Amygdala (tissue), 56 donors: Measurements from ENCODE around the gene FKBP10.
A peak's percentile ranks its signal among the peaks of the same experiment; 100 is the strongest.
"Not testable (repeated sequence)": the region's sequence is repeated elsewhere in the genome, so short reads cannot be mapped to it uniquely, and the experiment has no call there.

Experiments used
- DNase-seq, 56 donors: peaks; one replicate each; lab custom pipeline; 2025; lab: John Stamatoyannopoulos, UW

The FKBP10 gene

DNA sequence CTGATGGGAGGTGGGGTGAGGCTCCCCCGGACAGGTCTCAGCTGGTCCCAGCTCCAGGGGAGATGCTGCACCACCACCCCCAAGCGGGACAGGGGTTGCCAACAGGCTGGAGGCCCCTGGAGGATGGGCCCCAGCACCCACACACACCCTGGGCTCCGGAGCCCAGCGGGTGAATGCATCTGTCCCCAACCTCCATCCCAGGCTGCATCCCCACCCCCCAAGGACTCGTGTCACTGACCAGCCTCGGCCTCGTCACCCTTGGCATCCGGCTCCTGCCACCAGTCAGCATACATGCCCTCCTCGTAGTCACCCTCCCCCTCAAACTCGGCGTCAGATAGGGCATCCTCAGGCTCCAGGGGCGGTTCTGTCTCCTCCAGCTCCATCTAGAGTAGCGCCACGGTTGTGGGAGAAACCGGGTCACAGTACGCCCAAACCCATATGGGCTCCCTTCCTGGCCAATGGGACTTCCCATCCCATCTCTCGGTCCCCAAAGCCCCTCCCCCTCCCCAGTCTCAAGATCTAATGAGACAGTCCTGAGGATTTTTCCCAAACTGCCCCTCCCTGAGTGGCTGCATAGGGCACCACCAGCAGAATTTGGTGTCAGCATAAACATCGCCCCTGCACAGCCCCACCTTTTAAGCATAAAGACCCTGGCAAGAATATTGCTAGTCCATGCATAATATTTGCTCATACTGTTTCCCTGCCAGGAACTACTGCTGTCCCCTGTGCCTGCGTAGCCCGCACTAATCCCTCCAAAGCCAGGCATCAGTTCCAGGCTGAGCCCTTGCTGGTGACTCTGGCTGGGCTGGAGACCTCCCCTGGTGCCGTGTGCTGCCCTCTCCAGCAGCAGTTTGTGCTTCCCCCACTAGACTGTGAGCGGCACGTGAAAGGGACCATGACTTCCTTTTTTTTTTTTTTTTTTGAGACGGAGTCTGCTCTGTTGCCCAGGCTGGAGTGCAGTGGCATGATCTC lies 9.5 kb upstream of the FKBP10 start:
- DNase-seq: peak in 1 of 56 donors; percentile 22

DNA sequence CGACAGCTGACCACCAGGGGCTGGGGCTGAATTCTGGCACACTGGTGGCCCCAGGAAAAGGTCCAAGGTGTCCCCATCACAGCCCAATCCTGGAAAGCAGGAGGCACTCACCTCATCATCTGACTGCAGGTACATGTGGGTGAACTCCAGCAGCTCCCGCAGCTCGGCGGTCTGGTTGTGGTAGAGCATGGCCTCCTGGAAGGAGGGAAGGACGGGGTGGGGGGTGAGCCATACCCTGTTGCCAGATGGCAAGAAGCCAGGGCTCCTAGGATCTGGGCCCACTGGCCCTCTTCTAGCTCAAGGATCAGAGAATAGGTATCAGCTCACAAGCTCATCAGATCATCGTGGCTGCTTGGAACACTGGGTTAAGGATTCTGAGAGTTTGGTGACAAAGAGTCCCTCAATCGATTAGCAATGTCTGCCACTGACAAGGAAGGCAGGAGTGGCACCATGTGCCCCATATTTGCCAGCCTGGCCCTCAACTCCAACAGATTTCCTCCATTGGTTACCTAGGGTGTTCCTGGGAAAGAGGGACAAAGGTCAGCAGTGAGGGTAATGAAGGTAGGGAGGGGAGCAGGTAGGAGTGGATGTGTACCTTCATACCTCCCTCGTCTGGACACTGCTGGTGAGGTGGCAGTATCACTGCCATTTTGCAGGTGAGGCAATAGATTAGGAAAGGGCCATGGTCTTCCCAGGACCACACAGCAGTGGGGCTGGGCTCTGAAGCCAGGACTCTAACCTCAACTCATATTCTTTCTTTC lies 5.9 kb upstream of the FKBP10 start:
- no peak for DNase-seq

DNA sequence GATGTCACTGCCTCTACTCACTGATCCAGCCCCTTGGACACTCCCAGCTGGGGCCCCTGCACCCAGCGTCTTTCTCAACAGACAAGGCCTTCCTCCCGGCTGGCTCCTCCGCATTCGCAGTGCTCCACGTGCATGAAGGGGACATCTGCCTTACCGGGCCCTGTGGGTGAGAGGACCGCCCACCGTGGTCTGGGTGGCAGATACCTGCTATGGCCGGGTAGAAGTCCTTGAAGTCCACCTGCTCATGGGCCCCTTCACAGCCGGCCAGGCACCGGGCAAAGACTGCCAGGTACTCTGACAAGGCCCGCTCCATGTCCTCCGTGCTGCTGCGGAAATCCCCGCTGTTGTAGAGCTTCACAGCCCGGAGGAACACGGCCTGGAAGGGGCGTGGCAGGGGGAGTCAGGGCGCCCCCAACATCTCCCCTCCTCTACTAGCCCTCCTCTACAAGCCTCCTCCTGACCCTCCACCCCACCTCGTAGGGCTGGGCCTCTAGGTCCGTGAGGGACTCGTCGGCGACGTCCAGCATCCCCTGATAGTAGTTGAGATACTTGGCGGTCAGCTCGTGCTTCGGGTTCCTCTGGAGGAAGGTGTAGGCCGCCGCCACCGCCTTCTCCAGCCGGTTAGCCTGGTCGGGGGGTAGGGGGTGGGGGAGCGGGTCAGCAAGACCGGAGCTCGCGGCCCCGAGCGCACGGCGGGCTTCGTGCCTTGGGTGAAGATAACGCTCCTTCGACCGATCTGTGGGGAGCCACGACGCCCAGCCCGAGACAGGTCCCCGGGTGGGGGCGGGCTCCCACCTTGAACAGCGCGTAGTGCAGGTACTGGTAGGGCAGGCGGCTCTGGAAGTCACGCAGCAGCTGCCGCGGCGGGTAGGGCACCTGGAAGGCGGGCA lies 1.9 kb upstream of the FKBP10 start:
- DNase-seq: peak in 1 of 56 donors; percentile 53

DNA sequence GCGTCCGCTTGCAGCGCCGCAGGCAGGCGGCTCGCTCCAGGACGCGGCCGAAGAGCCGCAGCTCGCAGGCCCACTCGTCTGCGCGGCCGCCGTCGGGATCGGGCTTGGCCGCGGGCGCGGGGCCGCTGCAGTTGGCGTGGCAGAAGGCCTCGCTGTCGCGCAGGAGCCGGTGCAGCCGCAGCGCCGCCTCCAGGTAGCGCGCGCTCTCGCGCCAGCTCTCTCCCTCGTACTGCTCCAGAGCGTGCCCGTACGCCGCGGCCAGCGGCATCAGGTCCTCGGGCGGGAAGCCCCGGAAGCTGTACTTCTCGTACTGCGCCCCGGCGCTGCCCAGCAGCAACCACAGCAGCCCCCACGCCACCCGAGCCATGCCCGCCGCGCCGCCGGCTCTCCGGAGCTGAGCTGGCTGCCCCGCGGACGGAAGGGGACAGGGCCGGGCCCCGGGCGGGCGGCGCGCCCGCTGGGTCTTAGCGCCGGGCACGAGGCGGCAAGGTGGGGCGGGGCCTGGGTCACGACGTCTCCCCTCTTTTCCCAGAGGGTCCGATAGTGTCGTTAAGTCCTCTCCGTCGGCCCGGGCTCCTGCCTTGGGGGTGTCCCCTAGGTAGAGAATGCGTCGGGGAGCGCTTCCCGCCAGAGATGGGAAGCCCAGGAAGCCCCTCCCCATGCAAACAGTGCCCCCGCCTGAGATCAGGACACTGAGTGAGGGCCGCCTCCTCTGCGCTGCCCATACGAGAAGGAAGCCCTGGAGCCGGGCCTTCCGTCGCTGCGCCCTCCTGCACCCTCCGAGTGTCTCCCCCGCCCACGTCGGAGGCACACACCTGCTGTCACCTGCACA lies 1.0 kb upstream of the FKBP10 start, which contains the start of gene P3H4:
P3H4 (minus strand) TSS at position 401 of the 832 bp plus-strand sequence; CDS start at position 367, 34 bp downstream.
- DNase-seq: peak in 50 of 56 donors; percentile 11 to 79 (median 52)

DNA sequence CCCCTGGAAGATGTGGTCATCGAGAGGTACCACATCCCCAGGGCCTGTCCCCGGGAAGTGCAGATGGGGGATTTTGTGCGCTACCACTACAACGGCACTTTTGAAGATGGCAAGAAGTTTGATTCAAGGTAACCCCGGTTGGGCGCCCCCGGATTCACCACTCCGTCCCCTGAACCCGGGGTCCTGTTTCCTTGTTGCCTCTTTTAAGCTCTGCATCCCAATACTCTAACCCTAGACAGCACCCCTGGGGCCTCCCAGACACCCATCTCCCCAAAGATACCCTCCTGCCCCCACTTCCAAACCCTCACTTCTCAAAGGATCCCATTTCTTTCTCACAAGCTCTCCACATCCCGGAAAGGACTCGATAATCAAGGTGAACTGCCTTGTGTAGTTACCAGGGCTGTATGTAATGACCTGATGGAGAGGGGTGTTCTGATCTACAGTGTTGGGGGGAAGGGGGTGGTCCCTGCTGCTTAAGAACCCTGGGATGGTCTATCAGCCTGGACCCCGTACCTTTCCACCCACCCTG lies 412 bp downstream of the FKBP10 start:
- no peak for DNase-seq

DNA sequence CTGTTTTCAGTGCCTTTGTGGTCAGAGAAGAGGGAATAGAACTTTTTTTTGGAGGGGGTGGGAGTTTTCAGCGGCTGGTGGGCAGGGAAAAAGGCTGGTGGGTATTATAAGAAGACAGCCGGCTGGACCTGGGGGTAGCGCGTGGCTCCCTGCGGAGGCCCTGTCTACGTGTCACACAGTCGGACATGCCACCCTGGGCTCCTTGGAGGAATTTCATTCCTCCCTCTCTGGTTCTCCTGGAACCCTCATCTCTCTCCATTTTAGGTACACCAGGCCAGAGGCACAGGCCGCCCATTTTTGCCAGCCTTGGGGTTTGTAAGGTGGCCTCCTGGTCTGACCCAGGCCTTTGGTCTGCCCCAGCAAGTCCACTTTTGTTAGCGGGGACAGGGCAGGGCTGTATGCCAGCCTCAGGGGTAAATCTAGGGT lies 908 bp downstream of the FKBP10 start:
- DNase-seq: no peak

DNA sequence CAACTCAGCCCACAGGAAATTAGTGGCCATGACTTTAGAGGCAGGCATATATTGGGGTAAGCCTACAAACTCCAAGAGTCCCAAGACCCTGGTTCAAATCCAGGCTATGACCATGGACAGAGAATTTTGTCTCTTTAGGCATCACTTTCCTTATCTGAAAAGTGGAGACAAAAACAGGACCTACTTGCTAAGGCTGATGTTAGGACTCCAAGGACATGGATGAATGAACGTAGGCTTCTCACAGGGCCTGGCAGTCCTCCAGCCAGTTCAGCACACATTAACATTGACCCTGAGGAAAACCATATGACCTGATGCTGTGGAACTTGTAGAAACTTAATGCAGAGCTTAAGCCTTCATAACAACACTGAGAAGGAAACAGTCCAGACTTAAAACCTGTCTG lies 1.4 kb downstream of the FKBP10 start:
- no peak for DNase-seq

DNA sequence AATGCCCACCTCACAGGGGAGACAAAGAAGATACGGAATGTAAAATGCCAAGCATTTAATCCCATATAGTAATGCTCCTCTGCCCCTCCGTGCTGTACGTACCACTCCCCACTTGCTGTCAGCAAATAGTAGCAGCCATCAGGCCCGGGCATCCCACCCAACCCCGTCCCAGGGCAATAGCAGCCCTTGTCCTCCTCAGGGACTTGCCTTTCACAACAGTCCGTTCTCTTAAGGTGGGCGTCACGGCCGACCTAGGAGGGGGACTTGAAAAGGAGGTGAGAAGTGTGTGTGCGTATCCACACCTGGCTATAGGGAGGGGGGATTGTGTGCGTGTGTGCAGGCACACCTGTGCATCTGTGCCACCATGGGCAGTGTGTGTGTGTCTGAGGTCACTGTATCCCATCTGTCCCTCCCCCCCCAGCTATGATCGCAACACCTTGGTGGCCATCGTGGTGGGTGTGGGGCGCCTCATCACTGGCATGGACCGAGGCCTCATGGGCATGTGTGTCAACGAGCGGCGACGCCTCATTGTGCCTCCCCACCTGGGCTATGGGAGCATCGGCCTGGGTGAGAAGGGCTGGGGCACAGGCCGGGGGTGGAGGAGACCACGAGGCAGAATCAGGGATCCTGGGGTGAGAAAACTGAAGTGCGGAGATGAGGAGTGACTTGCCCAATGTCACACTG lies 4.0 kb downstream of the FKBP10 start:
- no peak for DNase-seq

DNA sequence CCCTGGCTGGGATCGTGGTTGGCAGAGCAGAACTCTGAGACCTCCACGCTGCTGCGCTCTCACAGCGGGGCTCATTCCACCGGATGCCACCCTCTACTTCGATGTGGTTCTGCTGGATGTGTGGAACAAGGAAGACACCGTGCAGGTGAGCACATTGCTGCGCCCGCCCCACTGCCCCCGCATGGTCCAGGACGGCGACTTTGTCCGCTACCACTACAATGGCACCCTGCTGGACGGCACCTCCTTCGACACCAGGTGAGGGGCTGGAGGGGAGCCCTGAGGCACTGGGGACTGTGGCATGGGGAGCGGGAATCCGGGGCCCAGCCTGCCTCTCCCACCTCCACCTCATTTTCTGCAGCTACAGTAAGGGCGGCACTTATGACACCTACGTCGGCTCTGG lies 5.2 kb downstream of the FKBP10 start:
- DNase-seq: no peak

DNA sequence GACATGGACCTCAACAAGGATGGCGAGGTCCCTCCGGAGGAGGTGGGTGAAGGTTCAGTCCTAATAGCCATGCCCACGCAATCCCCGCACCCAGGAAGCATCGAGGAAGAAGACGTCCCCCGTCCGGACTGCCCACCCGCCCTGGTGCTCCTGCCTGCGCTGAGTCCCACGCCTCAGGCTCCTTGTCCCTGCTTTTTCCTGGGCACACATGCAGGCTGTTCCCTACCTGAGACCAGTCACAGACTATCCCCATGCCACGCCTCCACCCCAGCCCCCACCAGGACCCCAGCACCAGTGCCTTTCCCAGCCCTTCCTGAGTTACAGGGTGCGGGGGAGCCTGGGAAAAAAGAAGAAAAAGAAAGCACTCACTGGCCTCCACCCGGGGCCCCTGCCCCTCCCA lies 9.0 kb downstream of the FKBP10 start:
- no peak for DNase-seq

DNA sequence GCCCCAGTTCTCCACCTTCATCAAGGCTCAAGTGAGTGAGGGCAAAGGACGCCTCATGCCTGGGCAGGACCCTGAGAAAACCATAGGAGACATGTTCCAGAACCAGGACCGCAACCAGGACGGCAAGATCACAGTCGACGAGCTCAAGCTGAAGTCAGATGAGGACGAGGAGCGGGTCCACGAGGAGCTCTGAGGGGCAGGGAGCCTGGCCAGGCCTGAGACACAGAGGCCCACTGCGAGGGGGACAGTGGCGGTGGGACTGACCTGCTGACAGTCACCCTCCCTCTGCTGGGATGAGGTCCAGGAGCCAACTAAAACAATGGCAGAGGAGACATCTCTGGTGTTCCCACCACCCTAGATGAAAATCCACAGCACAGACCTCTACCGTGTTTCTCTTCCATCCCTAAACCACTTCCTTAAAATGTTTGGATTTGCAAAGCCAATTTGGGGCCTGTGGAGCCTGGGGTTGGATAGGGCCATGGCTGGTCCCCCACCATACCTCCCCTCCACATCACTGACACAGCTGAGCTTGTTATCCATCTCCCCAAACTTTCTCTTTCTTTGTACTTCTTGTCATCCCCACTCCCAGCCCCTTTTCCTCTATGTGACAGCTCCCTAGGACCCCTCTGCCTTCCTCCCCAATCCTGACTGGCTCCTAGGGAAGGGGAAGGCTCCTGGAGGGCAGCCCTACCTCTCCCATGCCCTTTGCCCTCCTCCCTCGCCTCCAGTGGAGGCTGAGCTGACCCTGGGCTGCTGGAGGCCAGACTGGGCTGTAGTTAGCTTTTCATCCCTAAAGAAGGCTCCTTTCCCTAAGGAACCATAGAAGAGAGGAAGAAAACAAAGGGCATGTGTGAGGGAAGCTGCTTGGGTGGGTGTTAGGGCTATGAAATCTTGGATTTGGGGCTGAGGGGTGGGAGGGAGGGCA lies 9.7 kb downstream of the FKBP10 start:
- DNase-seq: no peak

DNA sequence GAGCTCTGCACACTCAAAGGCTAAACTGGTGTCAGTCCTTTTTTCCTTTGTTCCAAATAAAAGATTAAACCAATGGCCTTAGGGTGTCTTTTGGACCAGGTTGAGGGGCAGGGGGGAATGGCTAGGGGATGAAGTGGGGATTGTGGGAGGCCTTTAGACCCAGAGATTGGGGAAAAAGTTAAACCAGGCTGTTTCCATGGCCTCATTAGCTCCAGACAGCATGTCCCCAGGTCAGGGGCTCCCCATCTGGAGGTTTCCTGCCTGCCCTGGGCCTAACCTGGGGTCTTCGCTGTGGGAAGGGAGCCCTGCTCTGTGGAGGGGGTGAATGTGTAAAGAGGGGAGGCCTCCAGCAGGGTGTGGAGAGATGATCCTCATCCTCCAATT lies 10.3 kb downstream of the FKBP10 start:
- DNase-seq: no peak

DNA sequence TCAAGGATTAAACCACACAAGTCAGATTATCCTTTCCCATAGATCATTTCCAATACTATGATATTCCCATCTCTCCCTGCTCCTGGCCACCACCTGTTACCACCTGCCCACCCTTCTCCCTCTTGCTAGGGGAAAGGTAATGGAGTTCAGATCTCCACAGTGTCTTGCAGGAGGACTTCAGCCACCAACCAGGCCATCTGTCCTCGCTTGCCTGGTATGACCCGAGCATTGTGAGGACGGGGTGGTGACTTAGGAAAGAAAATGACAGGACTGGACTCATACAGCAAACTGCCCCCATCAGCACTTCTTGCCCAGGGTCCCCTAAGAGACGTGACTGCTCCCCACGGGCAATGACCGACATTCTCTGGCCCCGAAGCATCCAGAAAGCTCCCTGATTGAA lies 10.8 kb downstream of the FKBP10 start:
- DNase-seq: no peak

DNA sequence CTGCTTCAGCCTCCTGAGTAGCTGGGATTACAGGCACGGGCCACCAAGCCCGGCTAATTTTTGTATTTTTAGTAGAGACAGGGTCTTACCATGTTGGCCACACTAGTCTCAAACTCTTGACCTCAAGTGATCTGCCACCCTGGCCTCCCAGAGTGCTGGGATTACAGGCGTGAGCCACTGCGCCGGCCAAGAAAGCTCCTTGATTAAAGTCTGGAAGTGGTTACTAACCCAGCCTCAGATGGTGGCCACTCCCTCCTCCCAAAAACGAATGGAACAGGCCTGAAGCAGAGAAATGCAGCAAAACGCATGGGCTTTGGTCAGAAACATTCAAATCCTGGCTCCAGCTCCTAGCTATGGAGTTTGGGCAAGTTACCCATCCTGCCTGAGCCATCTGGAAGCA lies 11.3 kb downstream of the FKBP10 start:
- no peak for DNase-seq

DNA sequence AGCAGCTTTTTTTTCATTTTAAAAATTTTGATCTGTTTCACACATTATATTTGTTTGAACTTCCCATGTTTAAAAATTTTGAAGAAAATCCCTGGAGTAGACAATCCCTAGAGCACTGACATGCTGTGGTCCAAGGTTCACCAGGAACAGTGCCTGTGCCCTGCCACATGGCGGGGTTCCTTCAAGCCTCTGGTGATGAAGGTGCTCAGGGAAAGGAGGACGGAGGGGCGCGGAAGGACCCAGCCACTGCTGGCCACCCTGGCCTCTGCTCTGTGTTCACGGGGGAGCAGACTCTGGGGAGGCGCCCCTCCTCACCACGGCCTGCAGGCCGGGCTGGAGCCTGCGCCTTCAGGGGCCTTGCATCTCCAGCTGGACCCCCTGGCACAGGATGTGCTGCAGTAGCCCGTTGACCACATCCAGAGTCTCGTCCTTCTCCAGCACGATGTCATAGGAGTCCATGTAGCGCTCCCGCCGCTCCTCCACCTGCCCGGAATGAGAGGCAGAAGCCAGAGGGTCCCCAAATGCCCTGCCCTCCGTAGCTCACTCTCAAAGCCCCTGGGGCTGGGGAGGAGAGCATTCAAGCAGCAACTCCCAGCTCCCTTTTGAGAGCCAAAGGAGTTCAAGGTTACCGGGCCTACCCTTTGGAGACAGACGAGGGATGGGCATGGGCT lies 12.5 kb downstream of the FKBP10 start:
- no peak for DNase-seq

DNA sequence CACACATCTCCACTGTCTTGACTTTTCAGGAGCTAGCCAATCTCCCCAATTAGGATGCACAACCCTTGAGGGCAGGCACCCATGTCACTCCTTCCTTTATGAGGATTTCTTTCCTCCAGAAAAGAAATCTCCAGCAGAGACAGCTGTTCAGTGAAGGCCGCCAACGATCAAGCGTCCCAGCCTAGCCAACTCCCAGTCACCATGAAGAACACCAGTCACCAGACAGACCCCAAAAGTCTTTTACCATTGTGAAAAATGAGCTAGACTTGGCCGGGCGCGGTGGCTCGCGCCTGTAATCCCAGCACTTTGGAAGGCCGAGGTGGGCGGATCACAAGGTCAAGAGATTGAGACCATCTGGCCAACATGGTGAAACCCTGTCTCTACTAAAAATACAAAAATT lies 17.2 kb downstream of the FKBP10 start:
- DNase-seq: not testable (repeated sequence)

DNA sequence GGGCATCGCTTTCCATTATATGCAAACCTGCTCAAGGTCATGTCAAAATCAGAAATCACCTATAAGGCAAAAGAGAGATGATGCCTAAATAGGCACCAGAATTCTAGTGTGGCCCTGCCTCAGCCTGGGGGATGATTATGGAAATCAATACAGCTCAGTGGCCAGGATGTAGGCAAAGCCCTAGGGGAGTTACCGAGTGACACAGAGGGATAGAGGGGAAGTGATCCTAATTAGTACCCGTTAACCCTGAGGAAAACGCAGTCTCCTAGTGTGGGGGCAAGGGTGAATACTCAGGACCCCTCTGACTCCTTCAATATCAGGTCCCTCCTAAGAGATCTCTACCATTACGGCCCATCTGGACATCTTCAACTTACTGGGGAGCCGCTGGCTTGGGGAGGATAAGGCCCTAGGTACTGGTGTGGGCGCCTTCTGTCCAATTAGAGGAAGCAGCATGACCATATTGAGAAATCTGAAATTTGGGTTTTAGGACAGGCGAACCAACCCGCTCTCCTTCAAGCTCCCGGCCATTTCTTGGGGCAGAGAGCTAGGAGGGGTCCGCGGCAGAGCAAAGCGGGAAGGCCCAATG lies 22.5 kb downstream of the FKBP10 start:
- peak in 3 of 56 donors; percentile 10 to 42 (median 20) for DNase-seq
